ENCODE data around the gene SLC44A2. TPM values are rescaled to one million over a fixed set of nuclear protein-coding genes. Genes with fewer than 3 reads are reported as not detected.

SLC44A2 gene
- total and polyA plus RNA-seq, 2 of the 8 experiments (the other 6 are each of a cell fraction or from before 2014, with no cell fraction given) = 105 to 120 TPM

- peak overlapping the region; percentile 7; the same call in 1 of the 2 replicates for H3K27ac ChIP-seq (ENCODE audit: low read depth, low read length)
- H3K4ac ChIP-seq (replicated peaks; ENCODE audit: insufficient read length, low read depth, low read length) = no peak overlapping the region
- ChIA-PET POLR2A (ENCODE audit: partially characterized antibody) (interaction anchor here (1.0 to 59.0 kb wide), 4 partner anchors 9 to 131 kb away, joined by 5 to 1874 read pairs (median 940); partner anchors contain the start of genes DNM2, ILF3 and QTRT1), CTCF (ENCODE audit: partially characterized antibody) (interaction anchor here (0.6 to 2.1 kb wide), 4 partner anchors 9 to 102 kb away, joined by 3 to 10 read pairs (median 3); no protein-coding TSS in a partner anchor)
- no peak overlapping the region for H3K23ac ChIP-seq (ENCODE audit: insufficient read length)
- no peaks in the 10 kb centered on the region for H3K27me3 ChIP-seq (replicated peaks in 1 of 4; ENCODE audit: control insufficient read depth in 3 of 4, extremely low read depth in 1 of 4, insufficient read depth in 3 of 4, low read length in 3 of 4)
- no peak overlapping the region for H2BK20ac ChIP-seq (ENCODE audit: low read length)
- no peaks in the 10 kb centered on the region for H3K9me3 ChIP-seq (ENCODE audit: insufficient read depth in 2 of 2, low read depth in 1 of 2, low read length in 1 of 2)
- H3K4me3 ChIP-seq (ENCODE audit: extremely low read depth in 1 of 4, insufficient read depth in 2 of 4, low read depth in 3 of 4, low read length in 4 of 4) = no peak overlapping the region
- 92% methylated on average over 15 of the region's 15 CpGs; no CpG with 5 or more reads in 1 of the 2 experiments for WGBS, 2 experiments (ENCODE audit: extremely low coverage in 1 of 2, insufficient coverage in 1 of 2, insufficient read length in 1 of 2, insufficient replicate concordance in 2 of 2, low coverage in 1 of 2, low lambda C conversion rate in 2 of 2, missing lambda C conversion rate in 1 of 2)
- TF ChIP-seq KDM5A (IDR thresholded peaks at IDR 0.05; ENCODE audit: low read length) (no peak), POLR2AphosphoS5 (IDR thresholded peaks at IDR 0.05; ENCODE audit: low read depth, low read length) (0 out of 2 replicates have a peak, but pooled peaks have one; percentile 14), CTCF (IDR thresholded peaks at IDR 0.05; ENCODE audit: control extremely low read depth in 1 of 3, insufficient read depth in 1 of 3, low read depth in 1 of 3, low read length in 3 of 3) (no peak), KDM4A (IDR thresholded peaks at IDR 0.05; ENCODE audit: low read depth, low read length, severe bottlenecking) (no peak), EZH2 (IDR thresholded peaks at IDR 0.05; ENCODE audit: low read depth, low read length, severe bottlenecking) (no peak), SIX5 (IDR thresholded peaks at IDR 0.05; ENCODE audit: low read depth, low read length) (no peak), EP300 (IDR thresholded peaks at IDR 0.05; ENCODE audit: borderline replicate concordance in 1 of 2, low read depth in 2 of 2, low read length in 2 of 2) (no peak), SAP30 (IDR thresholded peaks at IDR 0.05; ENCODE audit: insufficient read depth, insufficient replicate concordance, low read length) (no peak)
- H4K5ac ChIP-seq (ENCODE audit: insufficient read length, low read depth, low read length) = no peak overlapping the region
- no peak overlapping the region for H4K8ac ChIP-seq (ENCODE audit: extremely low read depth, insufficient read depth, low read length)
- no peaks in the 10 kb centered on the region for H3K23me2 ChIP-seq (ENCODE audit: low read depth, low read length)
- no peak overlapping the region; the same call in 1 of the 2 replicates for H2BK5ac ChIP-seq (ENCODE audit: low read depth, low read length)
- H4K20me1 ChIP-seq (replicated peaks in 1 of 2; ENCODE audit: control insufficient read depth in 1 of 2, insufficient read depth in 2 of 2, low read length in 2 of 2) = peaks cover 44 to 56% of the 10 kb centered on the region in 2 experiments
- H2AK5ac ChIP-seq (ENCODE audit: low read depth, low read length) = no peak overlapping the region
- H3K79me2 ChIP-seq (ENCODE audit: control insufficient read depth in 1 of 2, insufficient read depth in 2 of 2, low read length in 2 of 2) = peaks cover 0 to 79% of the 10 kb centered on the region in 2 experiments; a peak in 2 of 4 replicates
- H3K18ac ChIP-seq (ENCODE audit: extremely low read depth, low read length) = no peak overlapping the region
- H4K91ac ChIP-seq (replicated peaks; ENCODE audit: insufficient read length, low read length) = no peak overlapping the region
- H3K36me3 ChIP-seq (ENCODE audit: control insufficient read depth in 2 of 4, insufficient read depth in 4 of 4, low read length in 3 of 4) = peaks cover 94 to 100% (median 96%) of the 10 kb centered on the region in 4 experiments
- H3K9ac ChIP-seq (replicated peaks in 1 of 4; ENCODE audit: extremely low read depth in 1 of 4, low read depth in 3 of 4, low read length in 3 of 4) = no peak overlapping the region
- DNase-seq (ENCODE audit: low read depth in 1 of 2, low spot score in 2 of 2) (no peak), FAIRE-seq (no peak)
- no peak overlapping the region for H2BK12ac ChIP-seq (ENCODE audit: low read depth, low read length)
- H2BK120ac ChIP-seq (replicated peaks; ENCODE audit: low read depth, low read length) = no peak overlapping the region
- no peak overlapping the region for H2BK15ac ChIP-seq (ENCODE audit: low read length)
- no peaks in the 10 kb centered on the region; a peak in 2 of 7 replicates for H3K4me1 ChIP-seq (replicated peaks in 1 of 4; ENCODE audit: control insufficient read depth in 3 of 4, insufficient read depth in 4 of 4, low read length in 3 of 4)
- no peak overlapping the region for H3K56ac ChIP-seq (replicated peaks; ENCODE audit: insufficient read length, low read depth, low read length)
- H2AFZ ChIP-seq (ENCODE audit: low read length) = no peak overlapping the region
- H3K4me2 ChIP-seq (ENCODE audit: insufficient read depth in 1 of 2, low read depth in 2 of 2, low read length in 2 of 2) = no peak overlapping the region
- no peak overlapping the region for H3K14ac ChIP-seq (ENCODE audit: insufficient read length)
- peaks cover 10% of the 10 kb centered on the region; the same call in 1 of the 2 replicates for H3K79me1 ChIP-seq (ENCODE audit: low read depth, low read length)
These were observed 57.7 kb downstream of the SLC44A2 start for GRCh38 chr19:10683064-10683426.

All from H1 (cell line).